Central memory CD8-positive, alpha-beta T cell (primary cell): ENCODE measurements around the gene HSPA8.

Experiments used
- ATAC-seq: fragments of 150-1000 bp; cut with Tn5 transposase; replicated peaks from 2 replicates; pipeline ENCODE4 v1.10.0; 2022; ENCODE audit warnings: mild to moderate bottlenecking, moderate FRiP score, moderate number of reproducible peaks; ENCODE audit not compliant: poor library complexity, severe bottlenecking; ENCODE audit errors: extremely low read depth
- DNase-seq, 2 donors: peaks; one replicate each; pipeline ENCODE4 v3.0.0; 2021; ENCODE audit warnings: low spot score in 2 of 2
- H3K27ac Mint-ChIP-seq: one replicate; pipeline ENCODE4 v1.8.0; 2022; ENCODE audit warnings: low read depth, mild to moderate bottlenecking, moderate library complexity, mixed read lengths
- H3K27me3 Mint-ChIP-seq: one replicate; pipeline ENCODE4 v1.8.0; 2022; ENCODE audit warnings: mixed read lengths
- H3K36me3 Mint-ChIP-seq: one replicate; pipeline ENCODE4 v1.8.0; 2022; ENCODE audit warnings: mild to moderate bottlenecking, moderate library complexity, mixed read lengths; ENCODE audit not compliant: insufficient read depth
- H3K4me1 Mint-ChIP-seq: one replicate; pipeline ENCODE4 v1.8.0; 2022; ENCODE audit warnings: mixed read lengths
- H3K4me3 Mint-ChIP-seq: one replicate; pipeline ENCODE4 v1.8.0; 2022; ENCODE audit warnings: mild to moderate bottlenecking, moderate library complexity, mixed read lengths
- H3K9me3 Mint-ChIP-seq: one replicate; pipeline ENCODE4 v1.8.0; 2022; ENCODE audit warnings: mixed read lengths

HSPA8 gene

GRCh38 chr11:123020968-123021367 lies 41.0 kb downstream of the HSPA8 start:
- H3K4me3 Mint-ChIP-seq, result no peak overlapping the region
- H3K27ac Mint-ChIP-seq, result no peak overlapping the region
- H3K36me3 Mint-ChIP-seq, result no peaks in the 10 kb centered on the region
- H3K4me1 Mint-ChIP-seq, result peaks cover 6% of the 10 kb centered on the region
- no peak for DNase-seq
- H3K27me3 Mint-ChIP-seq, result peaks cover 17% of the 10 kb centered on the region
- ATAC-seq, result no peak
- H3K9me3 Mint-ChIP-seq, result no peaks in the 10 kb centered on the region

GRCh38 chr11:123018702-123019101 lies 43.2 kb downstream of the HSPA8 start:
- Mint-ChIP-seq H3K27ac (no peak overlapping the region), H3K27me3 (peaks cover 21% of the 10 kb centered on the region), H3K4me3 (no peak overlapping the region), H3K4me1 (peaks cover 6% of the 10 kb centered on the region), H3K9me3 (no peaks in the 10 kb centered on the region), H3K36me3 (no peaks in the 10 kb centered on the region)
- ATAC-seq, result no peak
- DNase-seq, result no peak

- peaks cover 30% of the 10 kb centered on the region for H3K27me3 Mint-ChIP-seq
- DNase-seq (no peak), ATAC-seq (no peak)
- H3K4me1 Mint-ChIP-seq, result no peaks in the 10 kb centered on the region
- no peak overlapping the region for H3K4me3 Mint-ChIP-seq
- no peaks in the 10 kb centered on the region for H3K36me3 Mint-ChIP-seq
- H3K9me3 Mint-ChIP-seq, result no peaks in the 10 kb centered on the region
- no peak overlapping the region for H3K27ac Mint-ChIP-seq
Measured at GRCh38 chr11:123011510-123011909, 50.4 kb downstream of the HSPA8 start.
